Measurements from ENCODE around the gene HMGCS2.
"Not testable (repeated sequence)": the region's sequence is repeated elsewhere in the genome, so short reads cannot be mapped to it uniquely, and the experiment has no call there.

DNA sequence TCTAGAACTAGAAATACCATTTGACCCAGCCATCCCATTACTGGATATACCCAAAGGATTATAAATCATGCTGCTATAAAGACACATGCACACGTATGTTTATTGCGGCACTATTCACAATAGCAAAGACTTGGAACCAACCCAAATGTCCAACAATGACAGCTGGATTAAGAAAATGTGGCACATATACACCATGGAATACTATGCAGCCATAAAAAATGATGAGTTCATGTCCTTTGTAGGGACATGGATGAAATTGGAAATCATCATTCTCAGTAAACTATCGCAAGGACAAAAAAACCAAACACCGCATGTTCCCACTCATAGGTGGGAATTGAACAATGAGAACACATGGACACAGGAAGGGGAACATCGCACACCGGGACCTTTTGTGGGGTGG, 62.1 kb downstream of the HMGCS2 start:
- TF ChIP-seq BHLHE40 (IDR thresholded peaks at IDR 0.05; ENCODE audit: borderline replicate concordance); FOXA1 (IDR thresholded peaks at IDR 0.05); LEF1 (IDR thresholded peaks at IDR 0.05; ENCODE audit: borderline replicate concordance); ELF4 (IDR thresholded peaks at IDR 0.05); FOXK2 (IDR thresholded peaks at IDR 0.05); L3MBTL2 (conservative IDR thresholded peaks at IDR 0.05); CTBP1 (IDR thresholded peaks at IDR 0.05; ENCODE audit: borderline replicate concordance); SP1 (IDR thresholded peaks at IDR 0.05); FOXM1 (IDR thresholded peaks at IDR 0.05; ENCODE audit: borderline replicate concordance); ARNT (IDR thresholded peaks at IDR 0.05): not testable (repeated sequence)
